Osteocyte (in vitro differentiated cells): ENCODE results near the gene CAVIN1. TPM values are rescaled to one million over a fixed set of nuclear protein-coding genes. Genes with fewer than 3 reads are reported as not detected.

Source experiments
- DNase-seq: peaks from one replicate; pipeline ENCODE4 v3.0.0; 2021; ENCODE audit warnings: mixed read lengths; ENCODE audit not compliant: unreplicated experiment; ENCODE audit errors: extremely low spot score
- H3K27ac Mint-ChIP-seq: one replicate; pipeline ENCODE4 v1.8.0; 2021; ENCODE audit warnings: mild to moderate bottlenecking, mixed read lengths; ENCODE audit not compliant: unreplicated experiment
- H3K27me3 Mint-ChIP-seq: one replicate; pipeline ENCODE4 v1.8.0; 2021; ENCODE audit warnings: mixed read lengths; ENCODE audit not compliant: unreplicated experiment
- H3K36me3 Mint-ChIP-seq: one replicate; pipeline ENCODE4 v1.8.0; 2021; ENCODE audit warnings: mixed read lengths; ENCODE audit not compliant: unreplicated experiment
- H3K4me1 Mint-ChIP-seq: one replicate; pipeline ENCODE4 v1.8.0; 2021; ENCODE audit warnings: mixed read lengths; ENCODE audit not compliant: unreplicated experiment
- H3K4me3 Mint-ChIP-seq: one replicate; pipeline ENCODE4 v1.8.0; 2021; ENCODE audit warnings: mild to moderate bottlenecking, moderate library complexity, mixed read lengths; ENCODE audit not compliant: unreplicated experiment
- H3K9me3 Mint-ChIP-seq: one replicate; pipeline ENCODE4 v1.8.0; 2021; ENCODE audit warnings: mixed read lengths; ENCODE audit not compliant: unreplicated experiment
- CTCF ChIP-seq: fragments of 200-600 bp; sonication (generic); IDR thresholded peaks from 2 replicates; pipeline ENCODE4 v1.5.0; 2021; ENCODE audit warnings: antibody characterized with exemption, mild to moderate bottlenecking, moderate library complexity
- total RNA-seq: library from RNA; stranded (reverse); gene quantifications from 2 replicates; pipeline ENCODE4 v1.2.1, GENCODE V29; 2021

CAVIN1 gene
- total RNA-seq, 1 donor from 2014 or later = 487 TPM

- no peak for TF ChIP-seq CTCF
- DNase-seq = no peak
- peak overlapping the region; percentile 58 for H3K4me3 Mint-ChIP-seq
- H3K27ac Mint-ChIP-seq = peak overlapping the region; percentile 92
- H3K36me3 Mint-ChIP-seq = peaks cover 8% of the 10 kb centered on the region
- no peaks in the 10 kb centered on the region for H3K9me3 Mint-ChIP-seq
- H3K27me3 Mint-ChIP-seq = no peaks in the 10 kb centered on the region
- H3K4me1 Mint-ChIP-seq = peaks cover 77% of the 10 kb centered on the region
Observed at GRCh38 chr17:42411905-42412679, 11.0 kb downstream of the CAVIN1 start.

DNA sequence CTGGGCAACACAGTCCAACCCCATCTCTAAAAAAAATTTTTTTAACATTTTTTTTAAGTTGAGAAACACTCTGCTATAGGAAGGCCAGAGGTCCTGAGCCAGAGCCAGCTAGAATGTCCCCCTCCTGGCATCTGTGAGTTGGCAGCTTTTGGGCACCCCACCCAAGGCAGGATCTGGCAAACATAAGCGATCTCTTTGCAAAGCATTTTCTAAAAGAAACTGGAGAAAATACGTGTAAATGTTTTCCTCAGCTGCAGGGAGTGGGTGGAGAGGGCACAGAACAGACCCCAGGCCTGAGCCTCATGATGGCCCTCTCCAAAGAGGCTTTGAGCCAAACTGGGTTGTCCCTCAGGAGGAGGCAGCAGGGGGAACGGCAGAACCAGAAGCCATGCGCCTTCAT is 11.7 kb downstream of the CAVIN1 start:
- Mint-ChIP-seq H3K4me3 (peak overlapping the region; percentile 58), H3K27me3 (no peaks in the 10 kb centered on the region), H3K9me3 (no peaks in the 10 kb centered on the region), H3K36me3 (peaks cover 8% of the 10 kb centered on the region), H3K27ac (peak overlapping the region; percentile 92), H3K4me1 (peaks cover 82% of the 10 kb centered on the region)
- no peak for TF ChIP-seq CTCF
- DNase-seq = no peak

DNA sequence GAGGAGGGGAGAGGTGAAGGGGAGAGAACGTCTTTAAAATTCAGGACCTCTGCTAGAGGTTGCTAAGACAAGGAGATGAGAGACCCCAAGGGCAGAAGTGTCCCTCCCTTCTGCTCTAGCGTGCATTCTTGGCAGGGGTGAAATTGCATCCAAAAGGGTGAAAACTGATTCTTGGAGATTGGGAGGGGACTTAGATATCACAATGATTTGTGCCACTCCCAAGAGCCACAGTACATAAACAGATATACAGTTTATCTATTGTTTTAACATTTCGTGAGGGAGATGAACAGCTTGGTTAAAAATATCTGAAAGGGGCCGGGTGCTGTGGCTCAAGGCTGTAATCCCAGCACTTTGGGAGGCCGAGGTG is 12.8 kb downstream of the CAVIN1 start:
- Mint-ChIP-seq H3K36me3 (peaks cover 8% of the 10 kb centered on the region), H3K27me3 (no peaks in the 10 kb centered on the region), H3K27ac (peak overlapping the region; percentile 92), H3K4me3 (no peak overlapping the region), H3K9me3 (no peaks in the 10 kb centered on the region), H3K4me1 (peaks cover 80% of the 10 kb centered on the region)
- no peak for TF ChIP-seq CTCF
- no peak for DNase-seq

DNA sequence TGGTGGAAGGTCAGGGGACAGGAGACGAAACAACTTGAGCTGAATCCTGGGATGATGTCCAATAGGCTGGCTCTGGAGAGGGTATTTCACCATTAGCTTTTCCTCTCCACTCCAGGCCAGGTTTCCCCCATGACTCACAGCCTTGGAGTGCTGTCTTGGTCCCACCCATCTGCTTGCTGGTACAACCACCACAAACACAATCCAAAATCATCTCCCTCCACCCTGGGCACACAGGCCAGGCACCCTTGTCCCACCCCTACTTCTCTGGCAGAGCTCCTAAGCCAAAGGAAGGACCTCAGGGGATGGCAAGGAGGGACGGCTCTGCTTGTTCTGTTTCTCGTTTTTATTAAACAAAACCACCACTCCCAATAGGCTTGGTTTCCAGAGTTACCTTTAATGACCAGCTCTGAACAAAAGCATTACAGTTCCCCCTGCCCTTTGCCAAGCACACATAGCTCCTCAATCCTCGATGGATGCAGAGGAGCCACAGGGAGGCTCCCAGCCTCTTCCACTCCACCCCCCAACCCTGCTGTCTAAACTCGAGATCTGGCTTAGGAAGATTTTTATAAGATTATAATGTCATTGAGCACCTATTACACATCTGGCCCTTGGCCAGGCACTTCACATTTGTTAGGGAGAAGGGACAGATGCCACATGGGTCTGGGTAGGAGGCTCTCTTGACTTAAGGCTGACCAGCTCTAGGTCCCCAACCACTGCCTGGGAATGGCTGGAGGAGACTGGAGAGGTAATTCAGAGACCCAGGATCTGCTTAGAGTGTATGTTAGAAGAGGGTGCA is 13.3 kb downstream of the CAVIN1 start:
- TF ChIP-seq CTCF = no peak
- DNase-seq = no peak
- Mint-ChIP-seq H3K27me3 (no peaks in the 10 kb centered on the region), H3K4me3 (peak overlapping the region; percentile 18), H3K9me3 (no peaks in the 10 kb centered on the region), H3K36me3 (peaks cover 8% of the 10 kb centered on the region), H3K4me1 (peaks cover 75% of the 10 kb centered on the region), H3K27ac (peak overlapping the region; percentile 92)

DNA sequence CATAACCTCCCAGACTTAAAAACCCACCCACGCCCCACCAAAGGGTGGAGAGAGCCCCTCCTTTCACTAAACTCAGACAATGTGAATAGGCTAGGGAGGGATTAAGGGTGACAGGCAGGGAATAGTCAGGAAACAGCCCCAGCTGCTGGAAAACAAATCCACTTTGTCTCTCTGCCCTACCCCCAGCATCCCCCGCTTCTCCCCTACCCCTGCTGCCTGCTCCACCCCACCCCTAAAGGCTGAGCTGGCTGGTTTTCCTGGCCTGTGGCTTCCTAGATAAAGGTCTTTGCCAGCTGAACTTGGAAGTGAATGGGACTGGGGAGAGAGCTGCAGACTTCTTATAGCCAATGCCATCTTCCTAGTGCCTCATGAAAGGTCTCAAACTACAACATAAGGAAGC is 15.0 kb downstream of the CAVIN1 start:
- peaks cover 70% of the 10 kb centered on the region for H3K4me1 Mint-ChIP-seq
- no peaks in the 10 kb centered on the region for H3K27me3 Mint-ChIP-seq
- peaks cover 17% of the 10 kb centered on the region for H3K36me3 Mint-ChIP-seq
- TF ChIP-seq CTCF = no peak
- H3K9me3 Mint-ChIP-seq = no peaks in the 10 kb centered on the region
- peak overlapping the region; percentile 92 for H3K27ac Mint-ChIP-seq
- DNase-seq = no peak
- H3K4me3 Mint-ChIP-seq = no peak overlapping the region
